ENCODE results near the gene IL17REL.

- TF ChIP-seq CTCF (IDR thresholded peaks at IDR 0.05) (no peak), POLR2A (IDR thresholded peaks at IDR 0.05) (no peak)
These were observed 48.0 kb upstream of the IL17REL start for GRCh38 chr22:50060441-50061140.

Data from tibial nerve (tissue), 3 donors.